Measurements from ENCODE around the gene CAVIN3. TPM values are rescaled to one million over a fixed set of nuclear protein-coding genes. Genes with fewer than 3 reads are reported as not detected.

Gene CAVIN3
- total and polyA plus RNA-seq, 9 of the 15 experiments (the other 6 are each of a cell fraction or from before 2014, with no cell fraction given): 0.13 TPM; not detected in 8

- TF ChIP-seq, protein P1, sequence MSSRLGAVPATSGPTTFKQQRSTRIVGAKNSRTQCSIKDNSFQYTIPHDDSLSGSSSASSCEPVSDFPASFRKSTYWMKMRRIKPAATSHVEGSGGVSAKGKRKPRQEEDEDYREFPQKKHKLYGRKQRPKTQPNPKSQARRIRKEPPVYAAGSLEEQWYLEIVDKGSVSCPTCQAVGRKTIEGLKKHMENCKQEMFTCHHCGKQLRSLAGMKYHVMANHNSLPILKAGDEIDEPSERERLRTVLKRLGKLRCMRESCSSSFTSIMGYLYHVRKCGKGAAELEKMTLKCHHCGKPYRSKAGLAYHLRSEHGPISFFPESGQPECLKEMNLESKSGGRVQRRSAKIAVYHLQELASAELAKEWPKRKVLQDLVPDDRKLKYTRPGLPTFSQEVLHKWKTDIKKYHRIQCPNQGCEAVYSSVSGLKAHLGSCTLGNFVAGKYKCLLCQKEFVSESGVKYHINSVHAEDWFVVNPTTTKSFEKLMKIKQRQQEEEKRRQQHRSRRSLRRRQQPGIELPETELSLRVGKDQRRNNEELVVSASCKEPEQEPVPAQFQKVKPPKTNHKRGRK (tag; IDR thresholded peaks at IDR 0.05): no peak
- no peak for TF ChIP-seq ZNF79 (CRISPR knock-in tag; IDR thresholded peaks at IDR 0.05; ENCODE audit: low read depth)
- no peak for TF ChIP-seq ZFPM2 (CRISPR knock-in tag; IDR thresholded peaks at IDR 0.05)
- TF ChIP-seq, protein P2, sequence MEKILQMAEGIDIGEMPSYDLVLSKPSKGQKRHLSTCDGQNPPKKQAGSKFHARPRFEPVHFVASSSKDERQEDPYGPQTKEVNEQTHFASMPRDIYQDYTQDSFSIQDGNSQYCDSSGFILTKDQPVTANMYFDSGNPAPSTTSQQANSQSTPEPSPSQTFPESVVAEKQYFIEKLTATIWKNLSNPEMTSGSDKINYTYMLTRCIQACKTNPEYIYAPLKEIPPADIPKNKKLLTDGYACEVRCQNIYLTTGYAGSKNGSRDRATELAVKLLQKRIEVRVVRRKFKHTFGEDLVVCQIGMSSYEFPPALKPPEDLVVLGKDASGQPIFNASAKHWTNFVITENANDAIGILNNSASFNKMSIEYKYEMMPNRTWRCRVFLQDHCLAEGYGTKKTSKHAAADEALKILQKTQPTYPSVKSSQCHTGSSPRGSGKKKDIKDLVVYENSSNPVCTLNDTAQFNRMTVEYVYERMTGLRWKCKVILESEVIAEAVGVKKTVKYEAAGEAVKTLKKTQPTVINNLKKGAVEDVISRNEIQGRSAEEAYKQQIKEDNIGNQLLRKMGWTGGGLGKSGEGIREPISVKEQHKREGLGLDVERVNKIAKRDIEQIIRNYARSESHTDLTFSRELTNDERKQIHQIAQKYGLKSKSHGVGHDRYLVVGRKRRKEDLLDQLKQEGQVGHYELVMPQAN (IDR thresholded peaks at IDR 0.05; ENCODE audit: borderline replicate concordance): no peak
- TF ChIP-seq CTCF (IDR thresholded peaks at IDR 0.05 in 2 of 3, conservative IDR thresholded peaks at IDR 0.05 in 1 of 3; ENCODE audit: insufficient read depth in 2 of 3, low read depth in 1 of 3, low read length in 3 of 3): no peak
Measured at GRCh38 chr11:6323291-6323905, 3.1 kb upstream of the CAVIN3 start (continued).

All from K562 (cell line).